GM19193 (cell line): ENCODE measurements around the gene CNTN3.

Source experiments
- POLR2A ChIP-seq: IDR thresholded peaks from 4 replicates; pipeline ENCODE4 v1.6.1; 2011; ENCODE audit not compliant: insufficient read depth, insufficient read length; ENCODE audit errors: extremely low read depth

CNTN3 gene

GRCh38 chr3:74614107-74614967 is at the start of gene CNTN3:
TSS of gene CNTN3 (minus strand) at chr3:74614659. CDS start at chr3:74521112, 93,547 bp downstream.
- no peak for TF ChIP-seq POLR2A

- TF ChIP-seq POLR2A: no peak
These were observed 48.7 kb upstream of the CNTN3 start for GRCh38 chr3:74663178-74663577.

GRCh38 chr3:74661672-74662071 is 47.2 kb upstream of the CNTN3 start:
- TF ChIP-seq POLR2A: no peak

GRCh38 chr3:74651885-74652284 is 37.4 kb upstream of the CNTN3 start:
- no peak for TF ChIP-seq POLR2A

GRCh38 chr3:74651292-74651691 is 36.8 kb upstream of the CNTN3 start:
- TF ChIP-seq POLR2A: no peak

GRCh38 chr3:74648107-74648506 is 33.6 kb upstream of the CNTN3 start:
- no peak for TF ChIP-seq POLR2A

- no peak for TF ChIP-seq POLR2A
These were observed 31.6 kb upstream of the CNTN3 start for GRCh38 chr3:74646094-74646493.

- TF ChIP-seq POLR2A: no peak
These were observed 29.2 kb upstream of the CNTN3 start for GRCh38 chr3:74643636-74644035.

GRCh38 chr3:74642876-74643275 is 28.4 kb upstream of the CNTN3 start:
- no peak for TF ChIP-seq POLR2A

- TF ChIP-seq POLR2A: no peak
These were observed 25.8 kb upstream of the CNTN3 start for GRCh38 chr3:74640211-74640610.

GRCh38 chr3:74639681-74640080 is 25.2 kb upstream of the CNTN3 start:
- TF ChIP-seq POLR2A: no peak

GRCh38 chr3:74636981-74637380 is 22.5 kb upstream of the CNTN3 start:
- TF ChIP-seq POLR2A: no peak

- TF ChIP-seq POLR2A: no peak
These were observed 18.6 kb upstream of the CNTN3 start for GRCh38 chr3:74633021-74633420.

- TF ChIP-seq POLR2A: no peak
These were observed 17.1 kb upstream of the CNTN3 start for GRCh38 chr3:74631351-74632140.

GRCh38 chr3:74630602-74631001 is 16.1 kb upstream of the CNTN3 start:
- TF ChIP-seq POLR2A: no peak

GRCh38 chr3:74626011-74626410 is 11.6 kb upstream of the CNTN3 start:
- TF ChIP-seq POLR2A: no peak

GRCh38 chr3:74624301-74624700 is 9.8 kb upstream of the CNTN3 start:
- TF ChIP-seq POLR2A: no peak
